Astrocyte (in vitro differentiated cells and primary cell): ENCODE data around the gene KRTAP10-6.

ENCODE experiments used
- CTCF ChIP-seq: IDR thresholded peaks from 2 replicates; pipeline ENCODE4 v1.5.1; 2011; ENCODE audit warnings: low read depth, mild to moderate bottlenecking, inconsistent platforms, low read length, moderate library complexity; ENCODE audit not compliant: insufficient read depth
- EZH2 ChIP-seq: IDR thresholded peaks from 2 replicates; pipeline ENCODE4 v1.6.1; 2012; ENCODE audit warnings: mild to moderate bottlenecking, low read length, inconsistent platforms; ENCODE audit not compliant: insufficient read depth

- TF ChIP-seq EZH2 (no peak), CTCF (no peak)
Measured at GRCh38 chr21:44617071-44617501, 24.8 kb upstream of the KRTAP10-6 start.
